IPS-15b (cell line): ENCODE measurements around the gene MEF2B.
A peak's percentile ranks its signal among the peaks of the same experiment; 100 is the strongest.

Source experiments
- H3K27me3 ChIP-seq: one replicate; pipeline ENCODE4 v1.6.1; 2013; ENCODE audit warnings: low read length; ENCODE audit not compliant: control insufficient read depth, insufficient read depth
- H3K36me3 ChIP-seq: one replicate; pipeline ENCODE4 v1.6.1; 2013; ENCODE audit warnings: low read length; ENCODE audit not compliant: control insufficient read depth, insufficient read depth
- H3K4me1 ChIP-seq: one replicate; pipeline ENCODE4 v1.6.1; 2013; ENCODE audit warnings: mild to moderate bottlenecking, low read length; ENCODE audit not compliant: control insufficient read depth, insufficient read depth
- H3K4me3 ChIP-seq: one replicate; pipeline ENCODE4 v1.5.1; 2013; ENCODE audit warnings: low read depth, low read length
- H3K9ac ChIP-seq: one replicate; pipeline ENCODE4 v1.6.1; 2013; ENCODE audit warnings: low read depth, mild to moderate bottlenecking, low read length
- H3K9me3 ChIP-seq: one replicate; pipeline ENCODE4 v1.6.1; 2013; ENCODE audit warnings: mild to moderate bottlenecking, low read length; ENCODE audit not compliant: control insufficient read depth, insufficient read depth

Gene MEF2B

DNA sequence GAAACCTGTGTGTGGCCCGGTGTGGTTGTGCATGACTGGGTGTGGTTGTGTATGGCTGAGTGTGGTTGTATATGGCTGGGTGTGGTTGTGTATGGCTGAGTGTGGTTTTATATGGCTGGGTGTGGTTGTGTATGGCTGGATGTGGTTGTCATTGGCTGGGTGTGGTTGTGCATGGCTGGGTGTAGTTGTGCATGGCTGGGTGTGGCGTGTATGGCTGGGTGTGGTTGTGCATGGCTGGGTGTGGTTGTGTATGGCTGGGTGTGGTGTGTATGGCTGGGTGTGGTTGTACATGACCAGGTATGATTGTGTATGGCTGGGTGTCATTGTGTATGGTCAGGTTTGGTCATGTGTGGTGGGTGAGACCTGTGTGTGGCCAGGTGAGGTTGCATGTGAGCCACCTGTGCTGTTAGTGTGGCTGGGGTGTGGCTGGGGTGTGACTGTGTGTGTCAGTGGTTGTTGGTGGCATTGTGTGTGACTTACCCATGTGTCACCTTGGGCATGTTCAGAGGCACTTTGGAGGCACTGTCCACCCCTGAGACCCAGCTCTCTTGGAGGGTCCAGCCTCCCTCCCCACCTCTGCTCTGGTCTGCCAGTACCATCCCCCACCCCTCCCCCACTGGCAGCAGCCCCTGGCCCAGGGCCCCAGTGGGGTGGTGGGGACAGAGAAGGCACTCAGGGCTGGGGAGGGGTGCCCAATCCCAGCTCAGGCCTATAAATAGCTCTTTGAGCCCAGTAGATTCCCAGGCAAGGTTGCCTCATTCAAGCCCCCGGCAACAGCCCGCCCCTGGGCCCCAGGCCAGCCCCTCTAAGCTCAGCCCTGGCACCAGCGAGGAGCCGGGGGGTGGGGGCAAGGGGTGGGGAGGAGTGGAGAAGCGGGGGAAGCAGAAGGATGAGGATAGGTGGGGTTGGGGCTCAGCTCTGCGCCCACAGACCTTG lies 37.8 kb upstream of the MEF2B start:
- Histone ChIP-seq H3K9ac (no peak overlapping the region), H3K27me3 (peaks cover 74% of the 10 kb centered on the region), H3K9me3 (no peaks in the 10 kb centered on the region), H3K36me3 (no peaks in the 10 kb centered on the region), H3K4me3 (no peak overlapping the region), H3K4me1 (no peaks in the 10 kb centered on the region)

DNA sequence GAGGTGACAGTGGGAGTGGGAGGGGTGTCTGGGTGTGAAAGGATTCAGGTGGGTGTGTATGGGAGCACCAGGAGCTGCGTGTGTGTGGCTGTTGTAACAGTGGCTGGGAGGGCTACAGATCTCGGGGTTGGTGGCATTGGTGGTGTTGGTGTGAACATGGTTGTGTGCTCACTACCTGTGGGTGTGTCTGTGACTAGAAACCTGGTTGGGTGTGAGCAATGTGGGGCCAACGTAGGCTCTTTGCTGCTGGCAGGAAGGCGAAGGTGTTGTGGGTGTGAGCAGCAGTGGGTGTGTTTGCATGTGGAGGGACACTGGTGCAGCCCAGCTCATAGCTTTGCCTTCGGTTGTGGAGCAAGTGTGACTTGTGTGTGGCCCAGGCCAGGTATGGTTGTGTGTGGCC lies 36.9 kb upstream of the MEF2B start:
- Histone ChIP-seq H3K9ac (no peak overlapping the region), H3K27me3 (peaks cover 65% of the 10 kb centered on the region), H3K36me3 (no peaks in the 10 kb centered on the region), H3K4me3 (no peak overlapping the region), H3K4me1 (peaks cover 3% of the 10 kb centered on the region), H3K9me3 (no peaks in the 10 kb centered on the region)

DNA sequence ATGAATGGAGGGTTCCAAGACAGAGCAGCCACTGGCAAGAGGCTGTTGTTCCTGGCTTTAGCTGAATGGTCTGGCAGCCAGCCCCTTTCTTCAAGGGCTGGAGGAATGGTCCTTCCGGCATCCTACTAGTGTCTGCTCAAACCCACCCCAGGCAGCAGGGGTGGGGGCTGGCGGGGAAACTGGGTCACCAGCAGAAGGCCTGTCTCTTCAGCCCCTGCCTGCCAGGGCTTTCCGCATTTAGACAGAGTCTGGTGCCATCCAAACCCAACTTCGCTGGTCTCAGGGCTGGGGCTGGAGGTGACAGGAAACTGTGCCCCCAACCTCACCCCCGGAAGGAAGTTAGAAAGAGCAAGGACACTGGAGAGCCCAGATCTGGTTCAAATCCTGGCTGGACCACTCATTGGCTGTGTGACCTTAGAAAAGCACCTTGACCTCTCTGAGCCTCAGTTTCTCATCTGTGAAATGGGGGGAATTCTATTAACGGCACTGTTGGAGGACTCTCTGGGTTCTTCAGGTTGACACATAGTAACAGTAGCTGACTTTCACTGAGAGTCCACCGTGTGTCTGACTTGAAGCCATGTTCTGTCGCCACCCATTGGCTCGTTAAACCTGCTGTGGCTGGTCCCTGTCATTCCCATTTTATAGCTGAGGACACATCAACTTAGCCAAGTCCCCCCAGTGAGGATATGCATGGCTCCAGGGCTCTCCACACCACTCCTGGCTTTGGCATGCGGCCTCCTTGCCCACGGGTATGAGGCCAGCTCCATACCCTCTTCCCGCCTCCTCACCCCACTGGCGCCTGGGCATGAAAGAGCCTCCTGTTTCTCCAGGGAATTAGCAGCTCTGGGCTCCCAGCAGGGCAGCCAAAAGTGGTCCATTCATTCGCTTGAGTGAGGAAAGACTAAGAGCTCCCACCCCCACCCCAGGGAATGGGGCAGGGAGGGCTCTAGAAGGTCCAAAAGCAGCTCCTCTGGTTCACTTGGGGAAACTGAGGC lies 35.6 kb upstream of the MEF2B start:
- Histone ChIP-seq H3K4me3 (no peak overlapping the region), H3K27me3 (peaks cover 56% of the 10 kb centered on the region), H3K4me1 (peaks cover 3% of the 10 kb centered on the region), H3K36me3 (peaks cover 4% of the 10 kb centered on the region), H3K9ac (no peak overlapping the region), H3K9me3 (no peaks in the 10 kb centered on the region)

DNA sequence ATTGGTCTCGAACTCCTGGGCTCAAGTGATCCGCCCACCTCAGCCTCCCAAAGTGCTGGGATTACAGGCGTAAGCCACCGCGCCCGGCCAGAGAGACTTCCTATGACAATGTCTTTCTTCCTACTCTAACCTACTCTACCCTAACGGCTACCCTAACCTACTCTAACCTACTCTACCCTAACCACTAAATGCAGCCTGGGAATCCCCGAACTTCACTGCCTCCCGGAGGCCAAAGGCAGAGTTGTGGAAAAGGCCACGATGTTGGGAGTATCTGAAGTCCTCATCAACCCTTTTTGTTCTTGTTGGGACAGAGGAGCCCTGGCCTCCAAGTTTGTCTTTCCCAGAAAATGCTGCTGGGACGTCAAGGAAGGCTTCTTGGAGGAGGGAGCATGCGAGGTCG lies 34.1 kb upstream of the MEF2B start:
- Histone ChIP-seq H3K9ac (no peak overlapping the region), H3K9me3 (no peaks in the 10 kb centered on the region), H3K36me3 (peaks cover 4% of the 10 kb centered on the region), H3K4me1 (peaks cover 3% of the 10 kb centered on the region), H3K27me3 (peaks cover 43% of the 10 kb centered on the region), H3K4me3 (no peak overlapping the region)

DNA sequence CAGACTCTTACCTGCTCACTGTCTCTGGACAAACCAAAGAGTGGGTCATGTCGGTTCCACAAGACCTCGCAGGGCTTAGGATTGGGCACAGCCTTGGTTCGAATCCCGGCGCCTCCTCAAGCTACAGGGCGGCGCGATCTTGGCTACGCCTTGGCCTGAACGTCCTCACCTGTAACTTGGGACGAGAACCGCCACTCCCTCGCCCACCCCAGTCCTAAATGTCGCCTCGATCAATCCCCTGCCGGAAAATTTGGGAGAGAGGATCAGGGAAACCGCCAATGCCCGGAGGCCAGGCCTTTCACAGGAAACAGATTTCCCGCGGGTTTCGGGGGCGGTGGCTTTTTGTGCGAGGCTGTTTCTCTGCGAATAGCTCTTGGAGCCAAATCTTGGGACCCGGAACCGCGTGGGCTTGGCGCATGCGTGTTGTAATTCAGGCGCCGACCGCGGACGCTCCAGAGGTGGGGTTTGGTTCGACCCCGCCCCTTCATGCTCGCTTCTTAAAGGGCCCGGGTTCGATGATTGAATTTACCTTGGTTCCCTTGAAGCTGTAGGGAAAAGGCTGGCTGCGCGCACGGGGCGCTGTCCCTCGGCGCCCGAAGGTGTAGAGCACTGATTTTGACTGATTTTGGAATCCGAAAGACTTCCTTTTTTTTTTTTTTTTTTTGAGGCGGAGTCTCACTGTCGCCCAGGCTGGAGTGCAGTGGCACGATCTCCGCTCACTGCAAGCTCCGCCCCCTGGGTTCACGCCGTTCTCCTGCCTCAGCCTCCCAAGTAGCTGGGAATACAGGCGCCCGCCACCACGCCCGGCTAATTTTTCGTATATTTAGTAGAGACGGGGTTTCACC lies 33.2 kb upstream of the MEF2B start, which contains the start of gene NR2C2AP:
NR2C2AP (minus strand) TSS at position 403 of the 845 bp plus-strand sequence; CDS start at position 49, 354 bp downstream.
- Histone ChIP-seq H3K27me3 (peaks cover 36% of the 10 kb centered on the region), H3K9ac (peak within 1 kb of the TSS; percentile 91), H3K9me3 (no peaks in the 10 kb centered on the region), H3K4me1 (peaks cover 3% of the 10 kb centered on the region), H3K4me3 (peak within 1 kb of the TSS; percentile 93), H3K36me3 (peaks cover 13% of the 10 kb centered on the region)

DNA sequence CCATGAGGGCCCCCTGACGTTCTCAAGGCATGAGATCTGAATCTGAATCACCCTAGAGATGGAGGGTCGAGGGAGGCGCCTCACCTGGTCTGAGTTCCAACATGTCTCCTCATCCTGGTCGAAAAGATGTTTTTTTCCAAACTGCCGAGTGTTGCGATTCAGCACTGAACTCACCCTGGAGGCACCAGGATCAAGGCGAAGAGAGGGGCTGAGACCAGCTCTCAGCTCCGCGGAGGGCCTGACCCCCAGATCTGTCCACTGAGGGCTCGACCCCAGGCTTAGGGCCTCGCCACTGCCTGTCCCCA lies 32.6 kb upstream of the MEF2B start:
- Histone ChIP-seq H3K27me3 (peaks cover 34% of the 10 kb centered on the region), H3K9me3 (no peaks in the 10 kb centered on the region), H3K4me3 (peak overlapping the region; percentile 93), H3K9ac (peak overlapping the region; percentile 91), H3K4me1 (peaks cover 3% of the 10 kb centered on the region), H3K36me3 (peaks cover 14% of the 10 kb centered on the region)

DNA sequence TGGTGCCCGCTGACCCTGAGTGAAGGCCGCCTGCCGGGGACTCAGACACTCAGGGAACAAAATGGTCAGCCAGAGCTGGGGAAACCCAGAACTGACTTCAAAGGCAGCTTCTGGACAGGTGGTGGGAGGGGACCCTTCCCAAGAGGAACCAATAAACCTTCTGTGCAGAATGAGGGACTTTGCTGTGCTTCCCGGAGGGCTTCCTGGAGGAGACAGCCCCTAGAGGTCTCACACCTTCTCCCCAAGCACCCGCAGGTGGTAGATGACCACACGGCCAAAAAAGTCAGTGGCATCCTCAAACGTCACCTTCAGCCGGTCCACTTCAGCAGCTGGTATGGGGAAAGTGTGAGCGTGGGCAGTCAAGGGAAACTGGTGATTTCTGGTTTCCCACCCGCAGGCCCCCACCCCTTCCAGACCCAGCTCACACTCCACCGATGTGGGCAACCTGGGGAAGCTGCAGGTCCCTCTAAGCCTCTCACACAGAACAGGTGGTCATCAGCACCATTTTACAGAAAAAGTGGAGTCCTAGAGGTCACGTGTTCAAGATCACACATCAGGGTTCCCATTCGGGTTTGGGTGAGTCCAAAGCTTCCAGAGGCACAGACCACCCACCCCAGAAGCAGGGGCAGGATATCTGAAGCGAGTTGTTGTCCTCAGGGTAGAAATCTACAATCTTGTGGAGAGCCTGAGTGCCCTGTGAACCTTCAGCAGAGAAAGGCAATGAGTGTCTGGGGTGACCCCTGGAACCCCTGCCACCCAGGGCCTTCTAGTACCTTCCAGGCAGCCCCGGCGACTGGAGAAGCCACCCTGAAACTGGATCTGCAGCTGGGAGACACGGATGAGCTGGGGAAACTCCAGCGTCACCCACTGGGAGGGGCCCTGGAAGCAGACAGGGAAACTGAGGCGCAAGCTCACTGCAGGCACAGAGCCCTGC lies 31.9 kb upstream of the MEF2B start:
- H3K9ac ChIP-seq, result peak overlapping the region; percentile 91
- peak overlapping the region; percentile 93 for H3K4me3 ChIP-seq
- no peaks in the 10 kb centered on the region for H3K9me3 ChIP-seq
- peaks cover 27% of the 10 kb centered on the region for H3K27me3 ChIP-seq
- peaks cover 18% of the 10 kb centered on the region for H3K36me3 ChIP-seq
- peaks cover 3% of the 10 kb centered on the region for H3K4me1 ChIP-seq

DNA sequence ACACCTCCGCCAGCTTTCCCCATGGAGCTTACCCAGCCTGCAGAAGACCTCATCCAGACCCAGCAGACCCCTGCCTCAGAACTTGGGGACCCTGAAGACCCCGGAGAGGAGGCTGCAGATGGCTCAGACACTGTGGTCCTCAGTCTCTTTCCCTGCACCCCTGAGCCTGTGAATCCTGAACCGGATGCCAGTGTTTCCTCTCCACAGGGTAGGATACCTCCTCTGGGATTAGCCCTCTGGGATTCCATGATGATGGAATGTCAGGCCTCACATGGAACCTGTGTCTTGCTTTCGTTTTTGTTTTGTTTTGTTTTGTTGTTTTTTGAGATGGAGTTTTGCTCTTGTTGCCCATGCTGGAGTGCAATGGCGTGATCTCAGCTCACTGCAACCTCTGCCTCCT lies 23.9 kb upstream of the MEF2B start:
- no peak overlapping the region for H3K9ac ChIP-seq
- no peaks in the 10 kb centered on the region for H3K27me3 ChIP-seq
- H3K4me1 ChIP-seq, result no peaks in the 10 kb centered on the region
- peaks cover 19% of the 10 kb centered on the region for H3K36me3 ChIP-seq
- H3K9me3 ChIP-seq, result no peaks in the 10 kb centered on the region
- no peak overlapping the region for H3K4me3 ChIP-seq

DNA sequence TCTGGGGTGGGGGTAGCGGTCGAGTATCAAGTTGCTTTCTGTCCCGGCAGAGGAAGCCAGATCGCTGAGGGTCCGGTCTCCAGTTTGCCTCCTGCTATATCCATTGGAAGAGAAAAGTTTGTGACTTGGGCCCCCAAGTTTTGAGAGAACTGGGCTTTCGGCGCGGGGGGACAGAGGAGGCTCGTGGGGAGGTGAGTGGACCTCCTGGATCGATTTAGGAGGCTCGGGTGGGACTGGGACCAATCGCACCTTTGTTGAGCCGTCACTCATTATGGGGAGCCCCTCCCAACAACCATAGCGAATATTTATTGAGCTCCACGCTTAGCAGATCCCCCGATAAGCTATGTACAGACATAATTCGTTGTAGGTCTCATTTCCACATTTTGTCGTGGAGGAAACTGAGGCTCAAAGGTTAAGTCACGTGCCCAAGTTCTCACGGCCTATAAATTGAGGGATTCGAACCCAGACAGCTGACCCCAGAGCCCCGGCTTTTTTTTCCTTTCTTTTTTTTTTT lies 22.9 kb upstream of the MEF2B start:
- no peaks in the 10 kb centered on the region for H3K4me1 ChIP-seq
- no peaks in the 10 kb centered on the region for H3K9me3 ChIP-seq
- H3K4me3 ChIP-seq, result peak overlapping the region; percentile 80

DNA sequence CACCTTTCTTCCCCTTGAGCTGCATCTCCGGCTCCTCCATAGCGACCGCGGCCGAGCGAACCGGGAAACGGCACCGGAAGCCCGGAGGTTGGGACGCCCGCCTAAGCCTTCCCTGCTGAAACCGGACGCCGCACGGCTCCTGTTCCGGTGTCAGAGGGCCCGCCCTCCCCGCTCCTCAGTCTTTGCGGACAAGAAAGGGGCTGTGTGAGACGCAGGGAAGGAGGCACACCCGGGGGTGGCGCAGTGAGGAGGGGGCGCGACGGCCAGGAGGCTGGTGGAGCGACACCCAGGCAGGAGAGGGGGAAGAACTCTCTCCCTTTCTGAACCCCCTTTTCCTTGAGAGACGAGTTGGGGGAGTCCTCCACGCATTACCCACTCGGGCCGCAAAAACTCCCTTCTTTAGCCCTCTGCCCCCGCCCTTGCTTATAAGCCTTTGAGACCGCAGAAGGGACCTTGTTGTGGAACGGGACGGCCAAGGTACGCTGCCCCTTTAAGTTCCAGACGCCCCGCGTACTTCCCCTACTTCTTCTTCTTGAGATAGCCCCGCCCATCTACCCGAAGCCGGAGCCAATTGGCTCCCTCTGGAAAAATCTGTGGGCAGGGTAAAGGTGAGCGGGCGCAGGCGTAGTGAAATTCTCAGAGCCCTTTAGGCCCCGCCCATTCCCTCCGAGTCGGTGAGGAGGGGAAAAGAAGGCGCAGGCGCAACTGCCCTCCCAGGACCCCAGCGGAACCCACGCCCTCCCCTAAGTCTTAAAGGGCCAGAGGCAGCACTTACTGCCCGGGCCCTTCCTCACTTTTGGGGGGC lies 22.2 kb upstream of the MEF2B start, which contains the start of the genes BORCS8 and RFXANK:
BORCS8 (minus strand) TSS at position 75 of the 805 bp plus-strand sequence; CDS start at position 40, 35 bp downstream.
RFXANK (plus strand) TSS at position 181 of the 805 bp plus-strand sequence. CDS start 1,689 bp downstream, outside the sequence.
- peaks cover 9% of the 10 kb centered on the region for H3K36me3 ChIP-seq
- peak within 1 kb of the TSS; percentile 99 for H3K4me3 ChIP-seq
- peak within 1 kb of the TSS; percentile 95 for H3K9ac ChIP-seq
- H3K4me1 ChIP-seq, result no peaks in the 10 kb centered on the region
- no peaks in the 10 kb centered on the region for H3K27me3 ChIP-seq
- H3K9me3 ChIP-seq, result no peaks in the 10 kb centered on the region

More for the DNA sequence above, 22.9 kb upstream of the MEF2B start:
- Histone ChIP-seq H3K36me3 (peaks cover 11% of the 10 kb centered on the region), H3K27me3 (no peaks in the 10 kb centered on the region), H3K9ac (peak overlapping the region; percentile 91)
